AG09319 (cell line): ENCODE results near the gene FCGR2B.
"Not testable (repeated sequence)": the region's sequence is repeated elsewhere in the genome, so short reads cannot be mapped to it uniquely, and the experiment has no call there.

Experiments
- DNase-seq: peaks from one replicate; pipeline ENCODE4 v3.0.0-alpha.2; 2010; ENCODE audit warnings: low read depth; ENCODE audit errors: extremely low read depth
- TF ChIP-seq, protein P1 (sequence below): IDR thresholded peaks from 2 replicates; pipeline ENCODE4 v1.5.1; 2011; ENCODE audit warnings: low read depth, mild to moderate bottlenecking, inconsistent platforms, low read length, moderate library complexity

FCGR2B gene

DNA sequence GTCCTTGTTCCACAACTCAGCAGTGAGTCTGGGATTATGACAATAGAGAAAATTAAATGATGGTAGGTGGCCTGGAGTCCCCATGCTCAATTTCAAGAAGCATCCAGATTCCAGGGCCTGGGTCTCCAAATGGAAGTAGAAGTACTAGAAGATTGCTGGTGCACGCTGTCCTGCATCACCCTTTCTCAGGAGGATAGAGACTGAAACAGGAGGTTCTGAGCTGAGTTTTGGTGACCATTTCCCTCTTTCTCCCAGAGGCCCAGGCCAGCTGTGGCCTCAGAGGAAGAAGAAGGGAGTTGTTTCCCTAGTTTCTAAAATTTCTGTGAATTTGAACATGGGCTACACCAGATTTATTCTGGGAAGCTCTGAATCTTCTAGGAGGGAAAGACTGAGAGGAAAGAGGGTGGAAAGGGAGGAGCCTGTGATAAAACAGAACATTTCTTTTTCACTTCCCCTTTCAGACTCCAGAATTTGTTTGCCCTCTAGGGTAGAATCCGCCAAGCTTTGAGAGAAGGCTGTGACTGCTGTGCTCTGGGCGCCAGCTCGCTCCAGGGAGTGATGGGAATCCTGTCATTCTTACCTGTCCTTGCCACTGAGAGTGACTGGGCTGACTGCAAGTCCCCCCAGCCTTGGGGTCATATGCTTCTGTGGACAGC is at the start of gene FCGR2B:
TSS of gene FCGR2B (plus strand) at position 460 of the 656 bp plus-strand sequence. CDS start at position 559, 99 bp downstream.
- not testable (repeated sequence) for DNase-seq

DNA sequence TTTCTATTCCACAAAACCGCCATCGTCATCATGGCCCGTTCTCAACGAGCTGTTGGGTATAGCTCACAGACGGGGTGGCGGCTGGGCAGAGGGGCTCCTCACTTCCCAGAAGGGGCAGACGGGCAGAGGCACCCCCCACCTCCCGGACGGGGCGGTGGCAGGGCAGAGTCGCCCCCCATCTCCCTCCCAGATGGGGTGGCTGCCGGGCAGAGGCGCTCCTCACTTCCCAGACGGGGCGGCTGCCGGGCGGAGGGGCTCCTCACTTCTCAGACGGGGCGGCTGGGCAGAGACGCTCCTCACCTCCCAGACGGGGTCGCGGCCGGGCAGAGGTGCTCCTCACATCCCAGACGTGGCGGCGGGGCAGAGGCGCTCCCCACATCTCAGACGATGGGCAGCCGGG is 46.5 kb upstream of the FCGR2B start:
- not testable (repeated sequence) for DNase-seq

DNA sequence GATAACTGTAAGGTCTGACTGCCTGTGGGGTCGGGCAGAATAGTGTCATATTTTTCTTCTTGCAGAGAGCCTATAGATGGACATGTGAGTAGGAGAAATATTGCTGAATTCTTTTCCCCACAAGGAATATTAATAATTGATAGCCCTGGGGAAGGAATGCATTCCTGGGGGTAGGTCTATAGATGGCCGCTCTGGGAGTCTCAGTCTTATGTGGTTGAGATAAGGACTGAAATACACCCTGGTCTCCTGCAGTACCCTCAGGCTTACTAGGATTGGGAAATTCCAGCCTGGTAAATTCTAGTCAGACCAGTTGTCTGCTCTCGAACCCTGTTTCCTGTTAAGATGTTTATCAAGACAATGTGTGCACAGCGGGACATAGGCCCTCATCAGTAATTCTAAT is 44.4 kb upstream of the FCGR2B start:
- DNase-seq: not testable (repeated sequence)

DNA sequence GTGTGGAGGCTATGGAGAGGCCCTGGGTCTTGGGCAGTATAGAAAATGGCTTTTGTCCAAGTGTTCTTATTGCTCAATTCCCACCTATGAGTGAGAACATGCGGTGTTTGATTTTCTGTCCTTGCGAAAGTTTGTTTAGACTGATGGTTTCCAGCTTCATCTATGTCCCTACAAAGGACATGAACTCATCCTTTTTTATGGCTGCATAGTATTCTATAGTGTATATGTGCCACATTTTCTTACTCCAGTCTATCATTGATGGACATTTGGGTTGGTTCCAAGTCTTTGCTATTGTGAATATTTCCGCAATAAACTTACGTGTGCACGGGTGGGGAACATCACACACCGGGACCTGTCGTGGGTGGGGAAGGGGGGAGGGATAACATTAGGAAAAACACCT is 42.5 kb upstream of the FCGR2B start:
- not testable (repeated sequence) for DNase-seq

DNA sequence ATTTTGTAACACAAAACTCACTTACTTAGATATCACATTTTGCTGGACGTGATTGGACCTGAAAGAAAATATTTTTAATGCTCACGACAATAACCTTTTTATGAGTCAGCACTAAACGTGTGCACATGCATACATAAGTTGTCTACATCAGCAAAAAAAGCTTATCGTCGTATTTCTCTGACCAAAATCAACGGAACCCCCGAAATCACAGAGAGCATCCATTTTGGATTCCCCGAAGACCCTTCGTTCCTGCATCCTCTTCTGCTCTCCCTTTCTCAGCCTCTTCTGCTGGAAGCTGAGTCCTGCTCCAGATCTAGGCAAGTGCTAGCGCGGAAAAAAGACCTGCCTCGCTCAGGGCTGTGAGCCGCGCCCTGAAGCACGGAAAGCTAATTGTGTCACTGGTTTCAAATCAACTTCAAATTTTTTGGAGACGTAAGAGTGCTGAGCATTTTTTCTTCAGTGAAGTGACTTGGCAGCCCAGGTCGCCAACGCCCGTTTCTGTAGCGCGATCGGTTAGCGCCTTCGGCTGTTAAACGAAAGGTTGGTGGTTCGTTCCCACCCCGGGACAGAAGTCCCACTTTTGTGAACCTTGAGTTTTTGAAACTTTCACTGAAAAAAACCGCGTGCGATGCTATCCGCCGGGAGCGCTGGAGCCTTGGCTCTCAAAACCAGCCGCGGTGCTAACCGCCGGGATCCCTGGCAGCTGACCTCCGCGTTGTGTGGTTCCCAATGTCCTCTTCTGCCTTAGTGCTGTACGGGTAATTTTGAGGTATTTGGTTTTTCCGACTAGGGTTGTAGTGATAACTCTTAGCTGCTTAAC is 41.6 kb upstream of the FCGR2B start:
- DNase-seq: peak; percentile 57

DNA sequence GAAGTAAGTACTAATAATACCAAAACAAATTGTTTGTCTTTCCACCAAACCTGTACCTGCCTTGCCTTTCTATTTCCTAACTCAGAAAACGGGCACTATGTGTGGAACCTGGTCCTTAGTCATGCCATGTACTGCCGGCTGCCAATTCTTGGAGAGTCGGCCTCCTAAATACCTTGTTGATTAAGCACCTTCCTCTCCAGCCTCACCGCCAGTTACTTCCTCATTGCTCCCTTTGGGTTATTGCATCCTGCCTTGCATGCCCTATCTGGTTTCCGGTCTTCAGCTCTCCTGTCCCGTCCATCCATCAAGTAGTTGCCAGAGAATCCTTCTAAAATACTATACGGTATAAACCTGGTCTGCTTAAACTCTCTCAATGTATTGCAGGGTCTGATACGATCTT is 40.9 kb upstream of the FCGR2B start:
- not testable (repeated sequence) for DNase-seq

DNA sequence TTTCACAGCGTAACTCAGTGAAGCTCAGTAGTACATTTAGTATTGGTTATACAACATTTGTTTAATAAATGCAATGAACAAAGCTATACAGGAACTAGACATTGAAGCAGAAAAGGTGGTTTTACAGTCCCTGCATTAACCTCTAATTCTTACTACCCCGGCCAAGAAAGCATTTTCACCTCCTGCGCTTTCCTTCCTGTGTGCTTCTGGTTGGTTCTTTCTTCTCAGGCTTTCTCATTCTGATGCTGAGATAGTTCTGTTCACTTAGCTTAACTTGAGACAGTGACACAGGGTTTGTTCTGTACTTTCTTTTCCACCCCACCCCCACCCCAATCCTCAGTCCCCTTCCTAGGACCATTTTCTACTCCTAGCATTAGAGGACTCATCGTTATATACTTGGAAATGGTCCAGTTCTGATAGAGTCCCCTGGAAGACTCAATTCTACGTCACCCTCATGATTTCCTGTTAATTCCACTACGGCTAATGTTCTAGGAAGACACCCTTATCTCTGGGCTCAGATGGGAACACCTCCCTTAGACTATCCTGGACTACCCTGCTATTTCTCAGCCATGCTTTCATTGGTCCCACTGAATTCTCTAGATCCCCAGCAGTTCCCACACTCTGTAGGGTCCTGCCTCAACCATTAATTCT is 39.4 kb upstream of the FCGR2B start:
- DNase-seq: not testable (repeated sequence)

DNA sequence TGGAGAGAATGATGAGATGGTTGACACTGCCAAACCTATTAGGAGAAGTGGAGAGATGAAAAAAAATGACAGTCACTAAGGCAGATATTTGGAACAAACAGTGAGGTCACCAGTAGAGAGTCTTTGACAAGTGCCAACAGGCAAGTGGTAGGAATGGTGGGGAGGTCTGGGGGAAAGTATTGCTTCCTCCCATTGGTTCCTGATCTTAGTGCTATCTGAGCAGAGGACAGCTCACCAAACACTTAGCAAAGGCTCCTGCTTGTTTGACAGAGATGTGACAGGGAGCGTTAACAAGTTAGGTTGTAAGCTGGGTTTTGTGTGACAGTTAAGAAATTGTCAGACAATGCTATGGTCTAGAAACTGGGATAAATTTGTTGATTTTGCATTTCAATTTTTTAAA is 38.3 kb upstream of the FCGR2B start:
- not testable (repeated sequence) for DNase-seq

DNA sequence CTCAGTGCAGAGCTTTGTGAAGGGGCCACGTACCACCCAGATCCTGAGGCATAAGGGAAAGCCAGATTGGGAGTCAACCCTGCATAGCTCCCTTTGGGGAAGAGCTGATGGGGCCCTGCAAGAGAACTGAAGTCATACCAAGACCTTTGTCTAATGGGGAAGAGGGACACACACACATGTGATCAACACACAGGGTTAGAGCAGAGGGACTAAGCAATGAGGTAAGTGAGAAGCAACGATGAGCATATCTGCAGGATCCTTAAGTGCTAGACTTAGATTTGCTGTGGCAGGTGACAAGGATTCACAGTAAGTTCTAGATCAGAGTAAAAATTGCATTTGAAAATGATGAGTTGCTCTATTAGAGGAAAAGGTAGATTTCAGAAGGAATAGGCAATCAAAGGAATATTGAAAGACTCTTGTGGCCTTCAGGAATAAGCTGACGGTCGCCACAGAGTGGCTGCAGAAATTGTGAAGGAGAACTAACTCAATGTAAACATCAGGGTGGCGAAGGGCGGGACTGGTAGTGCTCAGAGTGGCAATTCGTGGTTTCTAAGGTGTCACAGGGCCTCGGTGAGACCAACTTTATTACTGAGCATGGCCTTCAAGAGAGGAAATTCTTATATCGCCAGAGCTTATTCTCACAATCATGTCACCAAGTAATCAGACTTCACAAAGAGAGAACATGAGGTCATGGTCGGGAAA is 36.3 kb upstream of the FCGR2B start:
- not testable (repeated sequence) for DNase-seq

DNA sequence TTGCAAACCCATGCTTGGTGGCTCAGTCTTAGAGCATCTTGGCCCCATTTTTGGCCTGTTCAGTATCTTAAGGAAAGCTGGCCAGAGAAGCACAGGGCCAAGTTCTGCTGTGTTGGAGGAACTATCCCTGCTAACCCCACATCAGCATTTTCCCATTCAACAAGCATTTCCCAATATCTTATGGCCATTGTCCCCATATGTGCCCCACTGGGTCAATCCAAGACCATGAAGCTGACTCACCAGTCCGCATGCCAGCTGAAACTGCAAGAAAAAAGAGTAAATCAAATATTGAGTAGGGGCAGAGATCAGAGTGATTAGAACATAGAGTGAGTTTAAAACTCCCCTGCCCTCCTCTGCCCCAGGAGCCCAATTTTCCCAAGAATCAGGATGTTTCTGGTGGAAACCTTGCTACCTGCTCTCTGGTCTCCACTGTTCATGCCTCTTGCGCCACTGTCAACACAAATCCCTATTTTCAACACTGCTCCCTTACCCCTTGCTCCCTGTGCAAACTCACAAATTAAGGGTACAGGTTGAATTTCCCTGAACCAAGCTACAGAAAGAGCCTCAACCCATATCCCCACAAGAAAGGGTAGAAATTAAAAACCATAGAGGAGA is 32.7 kb upstream of the FCGR2B start:
- not testable (repeated sequence) for DNase-seq

DNA sequence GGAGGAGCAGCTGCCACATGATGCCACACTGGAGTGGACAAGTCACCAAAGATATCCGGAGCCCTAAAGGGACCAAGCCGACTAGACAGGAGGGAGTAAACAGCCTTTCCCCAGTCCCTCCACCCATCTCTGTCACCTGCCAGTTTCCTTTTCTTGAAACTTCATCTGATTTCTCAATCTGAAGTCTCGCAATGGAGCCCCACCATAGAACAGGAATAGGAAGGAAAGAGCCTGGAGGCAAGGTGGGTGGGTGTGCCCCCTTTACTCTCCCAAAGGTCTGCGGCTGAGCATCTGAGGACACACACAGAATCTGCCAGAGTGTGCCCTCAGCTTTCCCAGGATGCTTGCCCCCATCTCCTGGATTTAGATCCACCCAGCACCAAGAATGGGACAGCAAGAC is 31.9 kb upstream of the FCGR2B start, which contains the start of gene FCGR3B:
TSS of gene FCGR3B (minus strand) at position 101 of the 400 bp plus-strand sequence. CDS start at position 19, 82 bp downstream.
- TF ChIP-seq, protein P1, sequence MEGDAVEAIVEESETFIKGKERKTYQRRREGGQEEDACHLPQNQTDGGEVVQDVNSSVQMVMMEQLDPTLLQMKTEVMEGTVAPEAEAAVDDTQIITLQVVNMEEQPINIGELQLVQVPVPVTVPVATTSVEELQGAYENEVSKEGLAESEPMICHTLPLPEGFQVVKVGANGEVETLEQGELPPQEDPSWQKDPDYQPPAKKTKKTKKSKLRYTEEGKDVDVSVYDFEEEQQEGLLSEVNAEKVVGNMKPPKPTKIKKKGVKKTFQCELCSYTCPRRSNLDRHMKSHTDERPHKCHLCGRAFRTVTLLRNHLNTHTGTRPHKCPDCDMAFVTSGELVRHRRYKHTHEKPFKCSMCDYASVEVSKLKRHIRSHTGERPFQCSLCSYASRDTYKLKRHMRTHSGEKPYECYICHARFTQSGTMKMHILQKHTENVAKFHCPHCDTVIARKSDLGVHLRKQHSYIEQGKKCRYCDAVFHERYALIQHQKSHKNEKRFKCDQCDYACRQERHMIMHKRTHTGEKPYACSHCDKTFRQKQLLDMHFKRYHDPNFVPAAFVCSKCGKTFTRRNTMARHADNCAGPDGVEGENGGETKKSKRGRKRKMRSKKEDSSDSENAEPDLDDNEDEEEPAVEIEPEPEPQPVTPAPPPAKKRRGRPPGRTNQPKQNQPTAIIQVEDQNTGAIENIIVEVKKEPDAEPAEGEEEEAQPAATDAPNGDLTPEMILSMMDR: no peak
- DNase-seq: no peak

DNA sequence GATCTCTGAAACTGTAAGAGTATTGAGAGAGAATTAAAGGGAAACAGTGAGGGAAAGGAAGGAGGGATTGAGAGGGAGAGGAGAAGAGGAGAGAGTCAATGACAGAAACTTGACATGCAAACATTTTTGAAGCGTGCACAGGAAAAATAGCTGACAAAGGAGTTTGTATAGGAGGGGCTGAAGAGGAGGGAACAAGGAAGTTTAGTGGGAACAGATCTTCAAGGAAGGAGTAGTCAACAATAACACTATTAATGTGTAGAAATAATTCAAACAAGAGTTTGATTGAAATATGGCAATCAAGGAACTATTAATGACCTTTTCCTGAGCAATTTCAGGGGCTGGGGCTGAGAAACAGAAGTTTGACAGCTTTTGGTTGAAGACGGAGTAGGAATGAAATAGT is 27.9 kb upstream of the FCGR2B start:
- not testable (repeated sequence) for DNase-seq

DNA sequence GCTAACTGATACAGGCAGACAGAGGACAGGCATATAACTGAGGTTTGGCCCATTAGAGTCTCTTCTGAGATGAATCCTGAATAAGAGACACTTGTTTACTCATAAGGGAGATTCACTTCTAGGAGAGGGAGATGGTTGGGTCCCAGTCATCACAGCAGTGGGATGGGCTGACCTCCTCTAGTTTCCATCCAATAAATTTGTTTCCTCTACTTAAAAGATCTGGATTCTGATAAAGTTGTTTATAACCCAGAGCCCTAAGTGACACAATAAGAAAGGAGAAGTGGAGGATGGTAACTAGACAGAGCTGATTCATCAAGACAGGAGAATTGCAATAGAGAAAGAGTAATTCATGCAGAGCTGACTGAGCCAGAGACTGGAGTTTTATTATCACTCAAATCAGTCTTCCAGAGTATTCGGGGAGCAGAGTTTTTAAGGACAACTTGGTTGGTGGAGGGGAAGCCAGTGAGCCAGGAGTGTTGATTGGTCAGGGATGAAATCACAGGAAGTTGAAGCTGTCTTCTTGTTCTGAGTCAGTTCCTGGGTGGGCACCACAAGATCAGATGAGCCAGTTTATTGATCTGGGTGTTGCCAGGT is 26.7 kb upstream of the FCGR2B start:
- not testable (repeated sequence) for DNase-seq

DNA sequence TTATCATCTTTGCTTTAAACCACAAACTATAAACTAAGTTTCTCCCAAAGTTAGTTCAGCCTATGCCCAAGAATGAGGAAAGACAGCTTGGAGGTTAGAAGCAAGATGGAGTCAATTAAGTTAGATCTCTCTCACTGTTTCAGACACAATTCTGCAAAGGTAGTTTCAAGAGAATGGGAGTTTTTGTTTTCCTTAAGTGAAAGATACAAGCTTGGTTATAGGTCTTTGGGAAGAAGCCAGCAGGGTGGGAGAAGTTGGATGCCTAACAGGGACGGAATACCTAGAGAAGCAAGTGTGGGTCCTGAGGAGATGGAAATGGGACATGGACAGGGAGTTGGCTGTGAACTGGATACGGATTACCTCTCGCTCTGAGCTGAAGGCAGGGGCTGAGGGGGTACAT is 26.0 kb upstream of the FCGR2B start:
- not testable (repeated sequence) for DNase-seq

DNA sequence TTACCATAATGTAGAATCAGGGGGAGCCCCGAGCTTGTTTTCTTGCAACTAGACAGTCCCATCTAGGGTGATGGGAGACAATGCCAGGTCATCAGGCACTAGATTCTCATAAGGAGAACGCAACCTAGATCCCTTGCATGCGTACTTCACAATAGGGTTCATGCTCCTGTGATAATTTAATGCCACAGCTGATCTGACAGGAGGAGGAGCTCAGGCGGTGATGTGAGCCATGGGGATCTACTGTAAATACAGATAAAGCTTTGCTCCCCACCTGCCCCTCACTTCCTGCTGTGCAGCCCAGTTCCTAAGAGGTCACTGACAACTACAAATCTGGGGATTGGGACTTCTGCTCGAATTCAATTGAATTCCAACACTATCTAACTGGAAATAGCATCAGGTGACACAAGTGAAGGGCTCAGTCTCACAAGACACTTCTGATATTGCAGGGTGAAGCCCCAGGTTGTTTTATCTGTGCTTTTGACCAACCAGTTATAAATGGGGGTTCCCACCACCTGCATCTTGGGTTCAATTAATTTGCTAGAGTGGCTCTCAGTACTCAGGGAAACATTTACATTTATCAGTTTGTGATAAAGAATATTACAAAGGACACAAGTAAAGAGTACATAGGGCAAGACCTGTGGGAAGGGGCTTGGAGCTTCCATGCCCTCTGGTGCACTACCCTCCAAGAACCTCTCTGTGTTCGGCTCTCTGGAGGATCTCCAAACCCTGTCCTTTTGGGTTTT is 24.5 kb upstream of the FCGR2B start:
- not testable (repeated sequence) for DNase-seq

DNA sequence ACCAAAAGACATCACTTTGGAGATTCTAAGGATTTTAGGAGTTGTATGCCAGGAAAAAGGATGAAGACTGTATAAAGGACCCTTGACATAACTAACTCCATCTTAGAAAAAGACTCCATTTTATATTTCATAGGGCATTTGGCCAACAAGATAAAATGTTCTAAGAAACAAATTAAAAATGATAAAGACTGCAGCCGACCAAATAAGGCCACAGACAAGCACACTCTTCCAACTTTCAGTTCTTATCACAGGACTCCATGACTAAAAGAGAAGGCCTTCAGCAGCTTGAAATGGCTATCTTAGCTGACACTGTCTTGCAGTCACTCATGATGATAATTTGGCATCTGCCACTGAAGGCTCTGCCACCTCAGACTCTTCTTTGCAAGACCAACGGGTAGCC is 23.7 kb upstream of the FCGR2B start:
- not testable (repeated sequence) for DNase-seq

DNA sequence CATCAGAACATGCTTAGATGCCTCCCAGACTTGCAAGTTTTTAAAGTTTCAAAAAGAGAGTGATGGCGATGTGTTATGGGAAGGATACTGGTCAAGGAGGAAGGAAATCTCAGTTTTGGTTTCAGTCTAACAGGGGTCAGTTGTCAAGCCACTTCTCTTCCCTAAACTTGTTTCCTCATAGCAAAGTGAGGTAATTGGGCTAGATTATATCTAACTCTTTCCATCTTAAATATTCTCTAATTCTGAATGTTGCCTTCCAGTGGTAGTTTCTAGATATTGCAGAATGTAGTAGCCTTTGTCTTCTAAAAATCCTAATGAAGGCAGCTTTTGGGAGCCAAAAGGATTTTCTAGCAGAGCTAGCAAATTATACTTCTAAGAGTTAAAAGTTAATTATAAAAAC is 20.2 kb upstream of the FCGR2B start:
- not testable (repeated sequence) for DNase-seq
